H1 (cell line): ENCODE measurements around the gene PRKCA. TPM values are rescaled to one million over a fixed set of nuclear protein-coding genes. Genes with fewer than 3 reads are reported as not detected.
A peak's percentile ranks its signal among the peaks of the same experiment; 100 is the strongest.

Experiments used
- CTCF ChIA-PET: fragments of 300-600 bp; sonication (Branson Sonifier 250); formaldehyde crosslinking; loops from one replicate; lab custom pipeline; 2021; ENCODE audit not compliant: partially characterized antibody; lab: Charles Lee
- POLR2A ChIA-PET: fragments of 300-600 bp; sonication (Branson Sonifier 250); formaldehyde crosslinking; loops from one replicate; lab custom pipeline; 2021; ENCODE audit warnings: inconsistent platforms; ENCODE audit not compliant: partially characterized antibody; lab: Charles Lee
- DNase-seq, 2 experiments: peaks; one replicate each; pipeline versions ENCODE4 v3.0.0 to v3.0.0-alpha.2; 2010 to 2022; ENCODE audit warnings: low spot score in 2 of 2, low read depth in 1 of 2, mixed read lengths in 1 of 2
- FAIRE-seq: peaks from 2 replicates; lab custom pipeline; 2011; peaks lifted over from hg19 to GRCh38; lab: Jason Lieb, UNC
- H2AFZ ChIP-seq: 2 replicates; pipeline ENCODE4 v1.8.1; 2012; ENCODE audit warnings: low read length, inconsistent platforms
- H2AK5ac ChIP-seq: 2 replicates; pipeline ENCODE4 v1.6.1; 2013; ENCODE audit warnings: low read depth, low read length
- H2BK120ac ChIP-seq: replicated peaks from 2 replicates; pipeline ENCODE3; 2013; ENCODE audit warnings: low read depth, low read length, inconsistent platforms
- H2BK12ac ChIP-seq: 2 replicates; pipeline ENCODE4 v1.6.1; 2013; ENCODE audit warnings: low read depth, low read length
- H2BK15ac ChIP-seq: 2 replicates; pipeline ENCODE4 v1.6.1; 2013; ENCODE audit warnings: low read length
- H2BK20ac ChIP-seq: 2 replicates; pipeline ENCODE4 v1.6.1; 2013; ENCODE audit warnings: low read length
- H2BK5ac ChIP-seq: 2 replicates; pipeline ENCODE4 v1.6.1; 2013; ENCODE audit warnings: low read depth, low read length
- H3K14ac ChIP-seq: 2 replicates; pipeline ENCODE4 v1.6.1; 2013; ENCODE audit warnings: inconsistent platforms; ENCODE audit not compliant: insufficient read length
- H3K18ac ChIP-seq: 2 replicates; pipeline ENCODE4 v1.6.1; 2013; ENCODE audit warnings: low read length; ENCODE audit errors: extremely low read depth
- H3K23ac ChIP-seq: 2 replicates; pipeline ENCODE4 v1.6.1; 2013; ENCODE audit warnings: inconsistent platforms; ENCODE audit not compliant: insufficient read length
- H3K23me2 ChIP-seq: 2 replicates; pipeline ENCODE4 v1.6.1; 2013; ENCODE audit warnings: low read depth, low read length
- H3K27ac ChIP-seq: 2 replicates; pipeline ENCODE4 v1.6.1; 2011; ENCODE audit warnings: low read depth, low read length, inconsistent platforms
- H3K27me3 ChIP-seq, 4 experiments: replicated peaks in 1 of 4; 1 replicate in 1 of 4; 2 replicates in 3 of 4; pipeline versions ENCODE4 v1.6.1 to v1.8.1; 2011 to 2013; ENCODE audit warnings: low read length in 3 of 4, mild to moderate bottlenecking in 3 of 4, inconsistent platforms in 2 of 4, mixed read lengths in 2 of 4, moderate library complexity in 1 of 4; ENCODE audit not compliant: control insufficient read depth in 3 of 4, insufficient read depth in 3 of 4; ENCODE audit errors: extremely low read depth in 1 of 4
- H3K36me3 ChIP-seq, 4 experiments: 2 replicates each; pipeline versions ENCODE4 v1.6.1 to v1.8.1; 2011 to 2013; ENCODE audit warnings: mild to moderate bottlenecking in 4 of 4, low read length in 3 of 4, moderate library complexity in 2 of 4, control low read depth in 1 of 4, inconsistent platforms in 1 of 4; ENCODE audit not compliant: insufficient read depth in 4 of 4, control insufficient read depth in 2 of 4
- H3K4ac ChIP-seq: replicated peaks from 2 replicates; pipeline ENCODE3; 2013; ENCODE audit warnings: low read length, low read depth, mixed read lengths, inconsistent platforms; ENCODE audit not compliant: insufficient read length
- H3K4me1 ChIP-seq, 4 experiments: replicated peaks in 1 of 4; 1 replicate in 1 of 4; 2 replicates in 3 of 4; pipeline versions ENCODE4 v1.6.1 to v1.8.1; 2011 to 2013; ENCODE audit warnings: low read length in 3 of 4, inconsistent platforms in 2 of 4, mixed read lengths in 1 of 4; ENCODE audit not compliant: insufficient read depth in 4 of 4, control insufficient read depth in 3 of 4
- H3K4me2 ChIP-seq, 2 experiments: 2 replicates each; pipeline versions ENCODE4 v1.6.1 to v1.8.1; 2011 to 2013; ENCODE audit warnings: low read depth in 2 of 2, low read length in 2 of 2, control low read depth in 1 of 2, inconsistent platforms in 1 of 2, mild to moderate bottlenecking in 1 of 2; ENCODE audit not compliant: insufficient read depth in 1 of 2
- H3K4me3 ChIP-seq, 4 experiments: fragments of 200-600, 300-600 bp in 1 of 4; sonication (generic), shearing (Covaris generic), sonication (Bioruptor Twin) in 1 of 4; 2 replicates each; pipeline versions ENCODE4 v1.5.1 to v1.8.1; 2011 to 2016; ENCODE audit warnings: low read length in 4 of 4, low read depth in 3 of 4, control low read depth in 2 of 4, inconsistent platforms in 2 of 4, mild to moderate bottlenecking in 2 of 4, mixed read lengths in 1 of 4, moderate library complexity in 1 of 4; ENCODE audit not compliant: insufficient read depth in 2 of 4; ENCODE audit errors: extremely low read depth in 1 of 4
- H3K56ac ChIP-seq: replicated peaks from 2 replicates; pipeline ENCODE3; 2013; ENCODE audit warnings: low read depth, mild to moderate bottlenecking, mixed read lengths, low read length, inconsistent platforms; ENCODE audit not compliant: insufficient read length
- H3K79me1 ChIP-seq: 2 replicates; pipeline ENCODE4 v1.6.1; 2013; ENCODE audit warnings: low read depth, low read length, control low read depth
- H3K79me2 ChIP-seq, 2 experiments: 2 replicates each; pipeline versions ENCODE4 v1.6.1 to v1.8.1; 2012 to 2013; ENCODE audit warnings: low read length in 2 of 2, mild to moderate bottlenecking in 2 of 2, inconsistent platforms in 1 of 2; ENCODE audit not compliant: insufficient read depth in 2 of 2, control insufficient read depth in 1 of 2
- H3K9ac ChIP-seq, 4 experiments: replicated peaks in 1 of 4; 1 replicate in 1 of 4; 2 replicates in 3 of 4; pipeline versions ENCODE4 v1.6.1 to v1.8.1; 2011 to 2013; ENCODE audit warnings: low read depth in 3 of 4, low read length in 3 of 4, control low read depth in 2 of 4, mild to moderate bottlenecking in 2 of 4, moderate library complexity in 2 of 4, inconsistent platforms in 1 of 4; ENCODE audit errors: extremely low read depth in 1 of 4
- H3K9me3 ChIP-seq, 2 experiments: 2 replicates each; pipeline versions ENCODE4 v1.6.1 to v1.8.1; 2012 to 2013; ENCODE audit warnings: mild to moderate bottlenecking in 2 of 2, moderate library complexity in 2 of 2, control low read depth in 1 of 2, inconsistent platforms in 1 of 2, low read depth in 1 of 2, low read length in 1 of 2, mixed read lengths in 1 of 2; ENCODE audit not compliant: insufficient read depth in 2 of 2
- H4K20me1 ChIP-seq, 2 experiments: replicated peaks in 1 of 2; 2 replicates each; pipeline versions ENCODE3 to v1.8.1; 2011 to 2013; ENCODE audit warnings: inconsistent platforms in 2 of 2, low read length in 2 of 2, mild to moderate bottlenecking in 1 of 2; ENCODE audit not compliant: insufficient read depth in 2 of 2, control insufficient read depth in 1 of 2
- H4K5ac ChIP-seq: 2 replicates; pipeline ENCODE4 v1.6.1; 2013; ENCODE audit warnings: low read length, low read depth, mixed read lengths, inconsistent platforms; ENCODE audit not compliant: insufficient read length
- H4K8ac ChIP-seq: 2 replicates; pipeline ENCODE4 v1.8.0; 2013; ENCODE audit warnings: mild to moderate bottlenecking, moderate library complexity, low read length, inconsistent platforms; ENCODE audit not compliant: insufficient read depth; ENCODE audit errors: extremely low read depth
- H4K91ac ChIP-seq: replicated peaks from 2 replicates; pipeline ENCODE3; 2013; ENCODE audit warnings: low read length, mixed read lengths, inconsistent platforms; ENCODE audit not compliant: insufficient read length
- ATF2 ChIP-seq: IDR thresholded peaks from 2 replicates; pipeline ENCODE4 v1.6.1; 2012; ENCODE audit warnings: low read length, inconsistent platforms
- BRCA1 ChIP-seq: IDR thresholded peaks from 2 replicates; pipeline ENCODE4 v1.6.1; 2012; ENCODE audit warnings: low read depth, low read length, improper control_type of control experiment
- CHD1 ChIP-seq: IDR thresholded peaks from 2 replicates; pipeline ENCODE4 v1.6.1; 2012; ENCODE audit warnings: low read depth, low read length, improper control_type of control experiment
- CREB1 ChIP-seq: IDR thresholded peaks from 2 replicates; pipeline ENCODE4 v1.6.1; 2012; ENCODE audit warnings: inconsistent platforms
- CTBP2 ChIP-seq: IDR thresholded peaks from 2 replicates; pipeline ENCODE4 v1.7.0; 2011; ENCODE audit warnings: borderline replicate concordance, mild to moderate bottlenecking, moderate library complexity, mixed read lengths, low read length; ENCODE audit not compliant: insufficient read depth, insufficient read length
- EGR1 ChIP-seq: IDR thresholded peaks from 2 replicates; pipeline ENCODE4 v1.6.1; 2011; ENCODE audit warnings: low read depth, low read length, borderline replicate concordance
- GABPA ChIP-seq: IDR thresholded peaks from 2 replicates; pipeline ENCODE4 v1.6.1; 2011; ENCODE audit warnings: mild to moderate bottlenecking, low read length, moderate library complexity, borderline replicate concordance; ENCODE audit not compliant: insufficient read depth
- TCF12 ChIP-seq: IDR thresholded peaks from 2 replicates; pipeline ENCODE4 v1.6.1; 2011; ENCODE audit warnings: low read depth, mild to moderate bottlenecking, low read length
- TEAD4 ChIP-seq: IDR thresholded peaks from 2 replicates; pipeline ENCODE4 v1.6.1; 2012; ENCODE audit warnings: low read depth, low read length, inconsistent platforms, mixed read lengths
- WGBS, 2 experiments: shearing (Covaris generic) in 1 of 2; methylation state at CpG; one replicate each; pipeline versions ENCODE4 v1.1.6 to v1.1.7; 2013 to 2015; ENCODE audit warnings: low lambda C conversion rate in 2 of 2, mixed read lengths in 2 of 2, inconsistent platforms in 1 of 2, low coverage in 1 of 2, missing lambda C conversion rate in 1 of 2; ENCODE audit not compliant: insufficient replicate concordance in 2 of 2, insufficient coverage in 1 of 2, insufficient read length in 1 of 2; ENCODE audit errors: extremely low coverage in 1 of 2, missing lambda C conversion rate in 1 of 2; 5-methylcytosine and 5-hydroxymethylcytosine counted together
- polyA plus RNA-seq, 7 experiments: library from polyadenylated mRNA; depleted of rRNA in 3 of 7; stranded (reverse) in 5 of 7; unstranded in 2 of 7; fragments of >200 nt in 5 of 7; fragments of 200-250 nt in 2 of 7; gene quantifications; 1 replicate in 5 of 7; 2 replicates in 1 of 7; 4 replicates in 1 of 7; pipeline versions ENCODE4 v1.2.1 to v1.2.3, GENCODE V29; 2011 to 2013; ENCODE audit warnings: missing spikeins in 2 of 7, mixed read lengths in 2 of 7
- total RNA-seq: library from RNA; stranded (reverse); fragmentation: NEBNext Ultra II Directional; extraction: Animal tissue kit (Norgen Biotek cat#: 25700); gene quantifications from 2 replicates; pipeline ENCODE4 v1.2.1, GENCODE V29; 2021

Gene PRKCA
- total and polyA plus RNA-seq, 2 of the 8 experiments (the other 6 are each of a cell fraction or from before 2014, with no cell fraction given): 5.8 to 17.8 TPM

- 0 out of 2 replicates have a peak overlapping the region, but pooled peaks have one; percentile 6 for H3K18ac ChIP-seq
- no peaks in the 10 kb centered on the region; a peak in 1 of 4 replicates for H3K79me2 ChIP-seq
- H2BK120ac ChIP-seq: no peak overlapping the region
- H2AK5ac ChIP-seq: 0 out of 2 replicates have a peak overlapping the region, but pooled peaks have one; percentile 55
- TF ChIP-seq ATF2 (no peak), EGR1 (no peak), CREB1 (no peak), GABPA (no peak), BRCA1 (no peak), TCF12 (no peak), CTBP2 (no peak), TEAD4 (no peak), CHD1 (no peak)
- no peak overlapping the region for H3K4me2 ChIP-seq
- WGBS, 2 experiments: 95% methylated on average over 3 of the region's 3 CpGs; no CpG with 5 or more reads in 1 of the 2 experiments
- H3K36me3 ChIP-seq: no peaks in the 10 kb centered on the region
- peaks cover 5 to 21% (median 16%) of the 10 kb centered on the region in 4 experiments; a peak in 6 of 7 replicates for H3K4me1 ChIP-seq
- no peak overlapping the region for H3K23ac ChIP-seq
- H3K4me3 ChIP-seq: no peak overlapping the region
- H4K5ac ChIP-seq: no peak overlapping the region
- ChIA-PET CTCF (interaction anchor here (0.8 to 1.1 kb wide), 3 partner anchors 20 to 334 kb away, joined by 3 read pairs; no protein-coding TSS in a partner anchor), POLR2A (no interaction called here)
- H3K23me2 ChIP-seq: no peaks in the 10 kb centered on the region; the same call in 1 of the 2 replicates
- H3K79me1 ChIP-seq: no peaks in the 10 kb centered on the region; the same call in 1 of the 2 replicates
- H2AFZ ChIP-seq: no peak overlapping the region
- H2BK5ac ChIP-seq: no peak overlapping the region
- no peak overlapping the region for H3K14ac ChIP-seq
- H3K56ac ChIP-seq: no peak overlapping the region
- FAIRE-seq (no peak), DNase-seq (no peak)
- no peak overlapping the region for H4K91ac ChIP-seq
- H2BK15ac ChIP-seq: no peak overlapping the region
- no peak overlapping the region for H3K27ac ChIP-seq
- H3K27me3 ChIP-seq: no peaks in the 10 kb centered on the region
- no peak overlapping the region for H3K4ac ChIP-seq
- no peak overlapping the region for H4K8ac ChIP-seq
- 0 out of 4 replicates have a peak, but pooled peaks cover 0 to 7% of the 10 kb centered on the region in 2 experiments for H3K9me3 ChIP-seq
- H2BK20ac ChIP-seq: peak overlapping the region; percentile 50; the same call in 1 of the 2 replicates
- no peak overlapping the region for H3K9ac ChIP-seq
- peak overlapping the region; percentile 62; the same call in 1 of the 2 replicates for H2BK12ac ChIP-seq
- H4K20me1 ChIP-seq: no peaks in the 10 kb centered on the region
These were observed 244.9 kb downstream of the PRKCA start for GRCh38 chr17:66547151-66547865.
